SIG-M5 (cell line): ENCODE data around the gene RTN4RL2.
"Not testable (repeated sequence)": the region's sequence is repeated elsewhere in the genome, so short reads cannot be mapped to it uniquely, and the experiment has no call there.

ENCODE experiments used
- DNase-seq: peaks from one replicate; lab custom pipeline; 2025; lab: John Stamatoyannopoulos, UW

RTN4RL2 gene

DNA sequence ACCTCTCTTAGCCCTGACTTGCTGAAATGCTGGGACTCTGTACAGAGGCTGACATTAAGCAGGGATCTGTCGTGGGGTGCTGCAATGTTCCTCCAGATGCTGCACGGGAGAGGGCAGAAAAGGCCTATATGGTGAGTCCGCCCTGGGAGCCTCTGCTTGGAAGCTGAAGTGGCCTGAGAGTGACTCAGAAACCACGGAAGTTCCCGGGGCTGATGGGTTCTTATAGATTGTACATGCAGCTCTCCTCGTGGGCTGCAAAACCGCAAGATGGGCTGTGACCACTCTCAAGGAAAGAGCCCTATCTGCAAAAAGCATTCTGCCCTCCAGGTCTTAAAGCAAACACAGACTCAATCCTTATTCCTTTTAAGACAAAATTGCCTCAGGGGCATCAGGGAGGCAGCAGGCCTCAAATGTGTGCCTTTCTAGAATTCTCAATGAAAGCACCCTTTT lies 27.6 kb upstream of the RTN4RL2 start:
- peak; percentile 38 for DNase-seq

DNA sequence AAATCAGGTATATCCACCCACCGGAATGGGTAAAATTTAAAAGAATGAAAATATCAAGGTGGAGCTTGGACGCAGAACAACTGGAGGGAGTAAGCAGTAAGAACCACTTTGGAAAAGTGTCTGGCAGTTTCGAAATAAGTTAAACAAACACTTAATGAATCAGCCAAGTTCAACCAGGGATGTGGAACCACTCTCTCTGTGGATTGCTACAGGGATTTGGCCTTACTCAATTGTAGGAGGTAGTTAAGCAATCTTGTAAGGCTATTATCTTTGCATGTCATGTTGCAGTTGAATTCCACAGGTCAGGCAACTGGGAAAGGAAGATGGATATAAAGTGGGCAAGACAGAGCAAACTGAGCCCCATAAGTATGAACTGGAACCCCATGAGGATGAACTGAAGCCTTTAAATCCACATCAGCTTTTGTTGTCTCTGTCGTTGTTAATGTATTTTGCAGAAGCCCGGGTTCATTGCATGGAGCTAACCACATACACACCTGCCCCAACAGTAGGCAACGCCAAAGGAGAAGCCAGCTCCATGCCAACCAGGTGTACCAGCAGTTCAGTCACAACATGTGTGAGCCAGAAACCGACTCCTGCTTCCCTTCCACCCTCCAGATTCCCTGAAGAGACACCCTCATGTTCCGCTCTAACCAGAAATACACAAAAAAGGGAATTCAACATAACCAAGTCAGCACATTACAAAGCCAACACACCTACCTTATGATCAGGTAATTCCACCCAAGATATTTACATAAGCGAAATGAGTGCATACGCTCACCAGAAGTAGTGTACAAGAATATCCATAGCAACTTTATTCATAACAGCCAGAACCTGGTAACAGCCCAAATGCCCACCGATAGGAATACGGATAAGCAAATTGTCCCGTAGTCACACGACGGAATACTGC lies 25.4 kb upstream of the RTN4RL2 start:
- peak; percentile 62 for DNase-seq

DNA sequence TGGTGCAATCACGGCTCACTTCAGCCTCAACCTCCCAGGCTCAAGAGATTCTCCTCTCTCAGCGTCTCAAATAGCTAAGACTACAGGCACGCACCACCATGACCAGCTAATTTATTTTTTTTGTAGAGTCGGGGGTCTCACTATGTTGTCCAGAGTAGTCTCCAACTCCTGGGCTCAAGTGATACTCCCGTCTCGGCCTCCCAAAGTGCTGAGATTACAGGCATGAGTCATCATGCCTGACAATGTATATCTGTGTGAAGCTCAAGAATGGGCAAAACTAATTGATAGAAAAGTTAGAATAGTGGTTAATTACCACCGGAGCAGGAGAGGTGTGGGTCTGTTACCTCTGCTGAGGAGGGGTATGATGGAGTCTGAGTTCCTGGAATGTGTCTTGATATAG lies 24.3 kb upstream of the RTN4RL2 start:
- no peak for DNase-seq

DNA sequence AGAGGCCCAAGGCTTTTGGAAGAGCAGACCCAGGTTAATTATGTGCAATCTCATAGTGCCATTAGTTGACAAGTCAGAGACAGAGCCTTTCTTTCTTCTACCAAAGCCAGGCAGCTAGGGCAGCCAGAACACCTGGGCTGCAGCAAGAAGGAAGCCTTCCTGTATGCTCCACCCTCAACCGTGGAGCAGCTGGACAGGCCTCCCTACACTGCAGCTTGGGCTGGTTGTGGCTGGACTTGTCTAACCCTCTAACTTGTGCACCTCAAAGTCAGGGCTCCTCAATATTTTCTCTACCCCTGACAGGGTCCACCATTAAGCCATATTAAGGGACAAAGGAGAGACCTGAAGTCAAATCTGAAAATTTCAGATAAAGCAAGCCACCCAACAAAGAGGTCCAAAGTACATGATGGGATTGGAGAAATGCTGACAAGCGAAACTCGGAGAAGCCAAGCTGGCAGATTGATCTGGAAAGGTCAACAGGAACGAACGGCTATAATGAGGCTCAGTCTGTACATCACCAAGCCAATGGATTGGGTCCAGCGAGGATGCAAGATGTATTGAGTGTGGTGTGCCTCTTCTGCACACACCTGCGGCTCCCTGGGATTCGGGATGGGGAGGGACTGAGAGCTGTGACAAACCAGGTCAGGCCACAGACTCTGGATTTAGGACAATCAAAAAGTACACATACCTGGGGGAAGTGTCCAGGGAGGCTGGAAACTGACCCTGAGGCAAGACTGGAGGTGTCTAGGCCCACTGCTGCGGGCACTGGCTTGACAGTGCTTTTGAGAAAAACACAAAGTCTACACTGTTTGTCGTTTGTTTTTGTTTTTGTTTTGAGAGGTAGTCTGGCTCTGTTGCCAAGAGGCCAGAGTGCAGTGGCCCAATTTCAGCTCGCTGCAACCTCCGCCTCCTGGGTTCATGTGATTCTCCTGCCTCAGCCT lies 21.7 kb upstream of the RTN4RL2 start:
- no peak for DNase-seq

DNA sequence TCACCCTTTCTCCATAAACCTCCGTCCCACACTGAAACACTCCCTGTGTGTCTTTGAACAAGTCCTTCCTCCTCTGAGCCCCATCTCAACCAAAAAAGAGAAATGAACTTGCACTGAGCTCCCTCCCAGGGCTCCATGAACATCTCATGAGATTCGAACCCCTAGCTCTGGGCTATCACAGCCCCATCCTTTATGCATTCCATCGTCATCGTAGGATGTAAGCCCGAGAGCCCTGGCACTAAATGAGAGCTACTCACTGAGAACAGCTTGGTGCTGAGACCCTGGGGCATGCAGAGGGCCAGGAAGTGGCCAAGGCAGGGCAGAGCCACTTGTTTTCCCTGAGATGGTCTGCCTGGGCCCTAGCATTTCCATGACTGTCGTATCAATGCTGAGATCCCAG lies 20.5 kb upstream of the RTN4RL2 start:
- no peak for DNase-seq

DNA sequence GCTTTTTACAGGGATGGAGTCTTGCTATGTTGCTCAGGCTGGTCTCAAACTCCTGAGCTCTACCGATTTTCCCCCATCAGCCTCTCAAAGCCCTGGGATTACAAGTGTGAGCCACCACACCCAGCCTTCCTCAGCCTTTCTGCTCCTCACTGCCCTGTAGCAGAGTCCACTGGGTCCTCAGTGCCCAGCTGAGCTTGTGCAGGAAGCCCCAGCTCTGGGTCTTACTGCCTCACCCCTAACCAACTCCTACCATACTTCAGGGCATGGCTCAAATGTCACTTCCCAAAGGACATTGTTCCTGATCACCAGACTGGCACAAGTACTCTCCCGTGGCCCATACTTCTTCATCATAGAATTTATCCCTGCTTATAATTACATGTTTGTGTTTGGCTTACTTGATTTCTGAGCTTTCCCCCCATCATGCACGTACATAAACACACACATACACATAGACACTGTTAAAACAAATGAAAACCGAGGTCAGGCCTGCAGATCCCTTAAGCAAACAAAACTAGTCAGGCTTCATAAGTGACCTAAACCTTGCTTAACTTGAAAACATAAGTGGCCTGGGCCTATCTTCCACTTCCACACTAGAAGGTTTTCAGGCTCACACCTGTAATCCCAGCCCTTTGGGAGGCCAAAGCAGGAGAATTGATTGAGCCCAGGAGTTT lies 19.4 kb upstream of the RTN4RL2 start:
- no peak for DNase-seq

DNA sequence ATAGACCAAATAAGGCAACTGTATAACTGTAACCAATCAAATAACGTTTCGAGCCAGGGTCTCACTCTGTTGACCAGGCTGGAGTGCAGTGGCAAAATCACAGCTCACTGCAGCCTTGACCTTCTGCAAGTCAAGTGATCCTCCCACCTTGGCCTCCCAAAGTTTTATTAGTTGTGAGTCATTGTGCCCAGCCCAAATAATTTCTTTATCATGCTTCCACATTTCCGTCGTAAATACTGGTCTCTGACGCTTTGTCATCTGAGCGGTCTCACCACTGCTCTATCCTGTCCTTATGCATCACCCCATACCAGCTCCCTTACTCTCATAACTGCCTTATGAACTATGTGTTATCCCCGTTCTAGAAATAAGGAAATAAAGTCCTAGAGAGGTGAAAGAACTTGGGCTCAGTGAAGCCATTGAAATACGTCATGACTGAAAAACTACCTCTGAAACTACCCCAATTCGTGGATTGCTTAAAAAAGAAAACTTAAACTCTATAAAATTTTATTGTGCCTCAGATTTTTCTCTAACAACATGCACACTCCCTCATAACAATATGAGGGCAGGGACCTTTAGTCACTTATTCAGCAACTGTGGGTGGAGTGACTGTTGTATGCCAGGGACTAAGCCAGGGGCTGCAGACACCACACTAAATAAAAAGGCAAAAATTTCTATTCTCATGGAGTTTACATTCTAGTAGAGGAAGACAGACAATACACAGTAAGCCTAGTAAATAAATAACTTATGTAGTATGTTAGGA lies 15.8 kb upstream of the RTN4RL2 start:
- no peak for DNase-seq

DNA sequence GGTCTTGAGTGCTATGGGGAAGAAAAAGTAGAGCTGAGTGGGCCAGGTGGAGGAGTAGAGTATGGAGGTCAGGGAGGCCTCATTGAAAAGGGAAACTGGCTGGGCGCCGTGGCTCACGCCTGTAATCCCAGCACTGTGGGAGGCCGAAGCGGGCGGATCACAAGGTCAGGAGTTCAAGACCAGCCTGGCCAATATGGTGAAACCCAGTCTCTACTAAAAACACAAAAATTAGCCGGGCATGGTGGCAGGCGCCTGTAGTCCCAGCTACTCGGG lies 15.3 kb upstream of the RTN4RL2 start:
- not testable (repeated sequence) for DNase-seq

DNA sequence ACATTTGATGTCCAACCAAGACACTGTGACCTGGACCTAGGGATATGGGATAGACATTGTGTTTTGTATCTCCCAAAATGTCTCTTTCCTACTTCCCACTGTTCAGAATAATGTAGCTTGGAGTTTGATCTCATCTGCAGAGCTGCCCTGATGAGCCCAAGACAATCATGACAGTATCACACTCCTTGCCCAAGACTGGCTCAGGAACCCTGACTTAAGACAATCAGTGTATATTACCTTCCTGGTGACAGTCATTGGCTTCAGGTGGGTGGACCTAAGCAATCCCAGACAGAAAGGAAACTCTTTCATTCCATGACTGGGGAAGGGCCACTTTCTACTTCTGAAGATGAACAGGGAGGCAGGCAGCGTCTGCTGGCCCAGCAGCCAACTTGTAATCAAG lies 14.3 kb upstream of the RTN4RL2 start:
- DNase-seq: no peak

DNA sequence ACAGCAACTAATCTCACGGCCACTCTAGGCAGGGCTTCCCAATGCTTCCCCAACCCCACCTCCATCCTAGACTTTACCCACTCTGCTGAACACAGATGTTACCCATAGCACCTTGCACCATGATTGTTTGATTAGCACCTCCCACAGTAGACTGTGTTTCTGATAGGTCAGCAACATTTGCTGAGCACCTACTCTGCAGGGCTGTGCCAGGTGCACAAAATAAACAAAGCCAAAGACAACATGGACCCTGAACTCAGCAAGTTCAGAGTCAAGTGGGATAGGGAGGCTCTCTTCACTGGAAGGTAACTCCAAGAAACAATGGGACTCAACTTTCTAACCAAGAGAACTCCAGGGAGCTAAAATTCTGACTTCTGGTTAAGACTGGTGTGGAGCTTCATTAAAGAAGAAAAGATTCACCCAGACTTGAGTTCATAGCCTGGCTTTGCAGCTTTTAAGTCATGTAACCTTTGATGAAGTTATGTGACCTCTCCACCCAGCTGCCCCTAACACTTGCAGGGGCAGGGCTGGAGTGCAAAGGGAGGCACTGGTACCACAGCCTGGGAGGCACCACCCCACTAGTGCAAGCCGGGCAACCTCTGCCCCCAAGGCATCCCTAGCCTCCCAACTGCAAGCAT lies 6.7 kb upstream of the RTN4RL2 start:
- DNase-seq: no peak

DNA sequence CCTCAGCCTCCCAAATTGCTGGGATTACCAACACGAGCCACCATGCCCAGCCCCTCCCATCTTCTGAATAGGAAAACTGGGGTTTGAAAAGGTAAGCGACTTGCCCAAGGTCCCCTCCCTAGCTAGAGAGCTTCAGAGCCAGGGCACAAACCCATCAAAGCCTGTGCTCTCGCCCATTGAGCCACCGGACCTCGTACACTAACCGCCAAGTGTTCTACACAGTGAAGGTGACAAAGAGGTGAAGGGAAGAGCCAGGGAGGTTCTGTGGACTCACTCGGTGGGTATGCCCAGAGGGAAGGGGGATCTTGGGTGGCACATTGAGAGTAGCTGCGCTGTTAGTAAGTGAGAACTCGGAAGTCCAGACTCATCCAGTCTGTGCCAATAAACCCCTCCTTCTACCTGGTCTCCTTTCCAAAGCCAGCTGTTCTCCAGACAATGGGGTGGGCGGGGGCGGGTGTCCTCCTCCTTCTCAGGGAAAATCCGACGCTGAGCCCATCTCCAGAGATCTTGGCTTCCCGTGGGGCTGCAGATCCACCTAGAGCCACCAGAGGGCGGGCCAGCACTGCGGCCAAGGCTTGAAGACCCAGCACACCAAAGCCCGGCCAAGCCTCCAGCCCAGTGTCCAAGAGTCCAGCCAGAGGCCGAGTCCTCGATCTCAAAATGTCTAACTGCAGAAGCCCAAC lies 3.2 kb upstream of the RTN4RL2 start:
- DNase-seq: no peak

DNA sequence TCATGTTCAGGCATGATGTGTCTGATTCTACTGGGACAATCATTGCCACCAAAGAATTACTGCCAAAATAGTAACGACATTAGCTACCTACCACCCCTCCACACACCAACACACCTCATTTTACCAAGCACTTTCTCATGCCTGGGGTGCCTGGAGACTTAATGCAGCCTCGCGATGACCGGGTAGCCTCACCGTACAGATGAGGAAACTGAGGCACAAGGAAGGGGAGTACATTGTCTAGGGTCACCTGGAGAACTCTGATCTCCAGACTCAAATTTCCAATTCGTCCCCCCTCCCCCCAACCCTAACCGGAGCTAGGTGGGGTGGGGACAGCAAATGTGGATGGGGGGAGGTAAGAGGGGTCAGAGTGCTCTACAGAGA lies 2.7 kb upstream of the RTN4RL2 start:
- DNase-seq: no peak

DNA sequence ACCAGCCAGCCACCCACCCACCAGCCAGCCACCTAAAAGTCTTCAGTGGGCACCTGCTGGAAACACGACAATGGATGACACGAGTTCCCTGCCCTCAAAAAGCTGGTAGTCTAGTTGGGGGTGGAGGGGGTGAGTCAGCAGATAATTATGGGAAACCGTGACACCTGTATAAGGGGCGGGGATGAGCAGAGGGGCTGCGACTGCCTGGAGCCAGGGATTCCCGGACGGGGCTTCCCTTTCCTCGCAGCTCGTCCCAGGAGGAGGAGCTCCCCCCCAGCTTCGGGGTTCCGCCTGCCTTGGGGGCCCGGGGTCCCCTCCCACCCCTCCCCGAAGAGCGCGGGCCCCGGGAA lies 2.3 kb upstream of the RTN4RL2 start:
- DNase-seq: no peak

DNA sequence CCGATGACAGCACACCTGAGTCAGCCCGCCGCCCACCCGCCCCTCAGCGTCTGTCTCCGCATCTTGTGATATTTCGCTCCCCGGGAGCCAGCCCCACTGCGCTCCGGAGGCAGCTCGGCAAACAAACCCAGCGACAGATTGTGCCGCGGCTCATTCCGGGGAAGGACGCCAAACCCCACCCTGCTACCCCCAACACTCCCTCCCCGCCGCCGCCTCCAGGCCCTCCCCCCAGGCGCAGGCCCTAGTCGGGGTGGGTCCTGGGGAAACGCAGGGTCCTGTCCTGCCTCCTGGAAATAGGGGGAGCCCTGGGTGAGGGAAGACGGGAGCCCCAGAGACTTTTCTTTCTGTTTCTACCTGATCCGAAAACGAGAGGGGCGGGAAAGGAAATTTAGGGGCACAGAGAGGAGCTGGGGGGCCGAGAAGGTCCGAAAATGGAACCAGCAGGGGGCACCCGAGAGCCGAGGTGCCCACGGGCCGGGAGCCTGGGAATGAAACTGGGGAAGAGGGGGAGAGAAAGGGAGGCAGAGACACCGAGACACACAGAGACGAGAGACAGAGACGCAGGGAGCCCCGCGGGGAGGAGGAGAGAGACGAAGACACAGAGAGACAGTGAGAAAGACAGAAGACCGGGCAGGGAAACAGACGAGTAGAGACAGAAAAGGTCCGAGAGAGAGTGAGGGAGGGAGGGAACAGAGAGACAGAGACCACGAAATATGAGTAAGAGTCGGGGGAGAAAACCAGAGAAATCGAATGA lies 1.7 kb upstream of the RTN4RL2 start:
- no peak for DNase-seq

DNA sequence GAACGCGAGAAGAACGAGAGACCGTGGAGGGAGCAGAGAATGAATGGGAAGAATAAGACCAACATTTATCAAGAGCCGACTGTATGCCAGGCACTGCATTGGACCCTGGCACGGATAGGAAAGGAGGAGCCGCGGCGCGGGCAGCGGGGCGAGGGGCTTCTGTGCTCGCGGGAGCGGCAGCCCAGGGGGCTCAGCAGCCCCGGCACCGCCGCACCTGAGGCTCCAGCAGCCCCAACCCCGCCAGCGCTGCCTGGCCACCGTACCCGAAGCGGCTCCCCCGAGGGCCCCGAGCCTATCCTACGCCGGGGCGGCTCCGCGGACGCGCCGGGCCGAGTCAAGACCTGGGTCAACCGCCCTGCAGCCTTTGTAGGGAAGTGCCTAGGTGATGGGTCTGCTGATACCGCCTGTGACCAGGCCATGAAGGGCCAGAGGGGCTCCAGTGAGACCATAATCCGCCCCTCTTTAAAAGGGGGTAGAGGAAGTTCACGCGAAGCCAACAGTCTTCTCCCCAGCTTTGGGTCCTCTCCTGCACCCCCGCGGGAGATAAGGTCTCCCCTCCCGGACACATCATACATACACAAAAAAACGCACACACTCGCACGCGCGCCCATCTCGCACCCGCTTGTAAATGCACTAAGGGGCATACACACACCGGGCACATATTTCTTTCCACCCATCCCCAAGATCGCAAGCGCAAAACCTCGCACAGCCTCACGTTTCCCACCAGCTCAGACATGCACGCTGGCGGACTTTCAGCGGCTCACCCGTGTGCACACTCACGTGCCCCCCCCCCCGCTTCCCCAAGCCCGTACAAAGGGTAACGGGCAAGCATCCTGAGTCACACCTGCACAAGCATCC lies 935 bp upstream of the RTN4RL2 start:
- no peak for DNase-seq

DNA sequence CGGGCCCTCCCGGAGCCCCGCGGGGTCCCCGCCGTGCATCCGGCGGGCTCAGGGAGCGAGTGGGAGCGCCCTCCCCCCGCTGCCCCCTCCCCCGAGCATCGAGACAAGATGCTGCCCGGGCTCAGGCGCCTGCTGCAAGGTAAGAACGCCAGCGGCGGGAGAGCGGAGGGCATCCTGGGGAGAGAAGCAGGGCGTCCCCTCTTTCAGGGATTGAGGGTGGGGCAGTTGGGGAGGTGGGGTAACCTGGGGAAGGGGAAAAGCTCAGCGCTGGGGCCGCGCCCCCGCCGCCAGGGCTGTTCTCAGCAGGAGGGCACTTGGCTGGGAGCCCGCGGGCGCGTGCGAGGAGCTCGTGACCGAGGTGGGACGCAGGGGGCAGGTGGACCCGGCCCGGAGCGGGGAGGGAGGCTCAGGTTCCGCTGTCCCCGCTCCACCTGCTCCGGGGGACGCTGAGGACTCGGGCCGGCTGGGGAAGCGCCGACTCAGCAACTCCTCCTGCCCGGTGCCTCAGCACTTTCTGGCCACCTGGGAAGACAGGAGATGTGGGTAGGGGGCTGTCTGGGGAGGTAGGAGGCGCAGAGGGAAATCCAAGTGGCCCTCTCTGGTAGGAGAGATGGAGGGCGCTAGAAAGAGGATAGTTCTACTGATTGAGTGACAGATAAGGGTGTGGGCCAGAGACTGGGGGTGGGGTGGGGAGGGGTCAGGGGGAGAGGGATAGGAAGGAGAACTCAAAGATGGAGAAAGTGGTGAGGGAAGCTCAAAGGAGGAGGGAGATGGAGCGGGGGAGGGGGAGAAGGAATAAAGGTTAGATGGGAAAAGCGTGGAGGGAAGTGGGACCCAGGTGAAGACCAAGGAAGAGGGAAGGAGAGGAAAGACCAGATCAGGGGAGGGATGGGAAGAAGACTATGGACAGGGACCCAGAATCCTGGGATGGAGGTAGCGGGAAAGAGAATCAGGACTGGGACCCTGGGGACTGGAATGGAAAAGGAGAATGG lies 726 bp downstream of the RTN4RL2 start:
- no peak for DNase-seq

DNA sequence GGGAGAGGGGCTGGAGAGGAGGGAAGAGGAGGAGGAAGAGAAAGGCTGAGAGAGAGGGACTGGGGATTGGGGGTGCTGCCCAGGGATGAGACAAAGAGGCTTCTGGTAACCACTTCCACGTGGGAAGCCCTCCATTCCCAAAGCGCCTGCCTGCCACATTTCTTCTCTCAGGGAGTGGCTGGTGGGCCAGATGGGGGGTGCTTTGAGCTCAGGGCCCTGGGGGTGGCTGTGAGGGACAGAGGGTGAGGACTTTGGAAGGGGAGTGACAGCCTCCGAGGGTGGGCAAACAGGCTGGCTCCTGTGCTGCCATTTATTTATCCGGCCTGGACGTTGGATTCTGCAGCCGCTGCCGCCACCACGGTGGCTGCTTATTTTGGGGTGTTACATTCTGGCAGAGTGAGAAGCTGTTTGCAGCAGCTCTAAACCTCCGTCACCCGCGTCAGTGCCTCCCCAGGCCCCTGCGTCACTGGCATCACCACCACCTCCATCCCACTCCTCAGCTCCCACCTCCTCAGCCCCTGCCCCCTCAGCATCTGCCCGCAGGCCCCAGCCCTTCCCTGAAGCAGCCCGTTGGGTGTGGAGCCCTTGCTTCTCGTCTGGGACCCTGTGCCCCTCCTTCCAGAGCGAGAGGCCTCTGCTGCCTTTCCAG lies 1.6 kb downstream of the RTN4RL2 start:
- no peak for DNase-seq
